ENCODE data around the gene NUDT16.

DNA sequence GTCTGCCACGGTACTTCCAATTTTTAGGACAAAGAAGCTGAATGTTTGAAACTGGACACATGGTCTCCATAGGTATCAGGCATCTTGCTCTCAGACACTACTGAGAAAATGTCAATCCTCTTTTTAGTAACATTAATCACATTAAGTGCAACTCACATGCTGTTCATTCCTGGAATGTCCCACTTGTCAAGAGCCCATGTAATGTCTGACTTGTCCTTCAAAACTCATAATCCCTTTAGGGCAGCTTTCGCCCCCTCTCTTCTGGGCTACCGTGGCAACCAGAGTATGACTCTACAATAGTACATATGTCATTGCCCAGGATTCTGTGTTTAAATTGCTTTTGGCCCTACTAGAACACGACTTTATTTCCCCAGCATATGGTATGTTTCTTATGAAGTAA is 12.3 kb downstream of the NUDT16 start:
- TF ChIP-seq EZH2phosphoT487 (IDR thresholded peaks at IDR 0.05; ENCODE audit: insufficient read depth, low read depth): no peak
- TF ChIP-seq EZH2 (IDR thresholded peaks at IDR 0.05; ENCODE audit: insufficient read depth, poor library complexity, severe bottlenecking): no peak
